Breast epithelium (tissue), 3 donors: ENCODE data around the gene PHF21B.

ENCODE experiments used
- CTCF ChIP-seq, 3 donors: fragments of 450-650 bp; IDR thresholded peaks; one replicate each; pipeline ENCODE4 v1.5.1; 2016 to 2017; ENCODE audit warnings: antibody characterized with exemption in 3 of 3, mild to moderate bottlenecking in 3 of 3, moderate library complexity in 3 of 3
- POLR2A ChIP-seq: fragments of 450-650 bp; IDR thresholded peaks from one replicate; pipeline ENCODE4 v1.6.1; 2016; ENCODE audit warnings: antibody characterized with exemption, mild to moderate bottlenecking, moderate library complexity
- POLR2AphosphoS5 ChIP-seq, 3 donors: sonication (generic); formaldehyde crosslinking; IDR thresholded peaks; one replicate each; pipeline ENCODE4 v1.6.1; 2017; ENCODE audit warnings: antibody characterized with exemption in 3 of 3

DNA sequence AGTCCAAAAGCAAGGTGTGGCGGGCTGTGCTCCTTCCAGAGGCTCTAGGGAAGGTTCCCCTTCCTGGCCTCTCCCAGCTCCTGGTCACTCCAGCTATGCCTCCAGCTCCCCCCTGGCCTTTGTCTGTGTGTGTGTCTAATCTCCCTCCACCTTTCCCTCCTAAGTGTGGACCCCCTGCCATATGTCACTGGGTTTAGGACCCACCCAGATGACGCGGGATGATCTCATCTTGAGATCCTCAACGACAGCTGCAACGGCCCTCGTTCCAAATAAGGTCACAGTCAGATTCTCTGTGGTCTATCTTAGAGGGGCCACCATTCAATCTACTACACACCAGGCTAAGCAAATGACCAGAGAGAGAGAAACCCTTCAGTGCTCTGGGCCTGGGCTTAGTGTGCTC is 149.5 kb downstream of the PHF21B start:
- TF ChIP-seq CTCF (IDR thresholded peaks at IDR 0.05) = no peak
- TF ChIP-seq POLR2A = no peak
- TF ChIP-seq POLR2AphosphoS5 (IDR thresholded peaks at IDR 0.05) = no peak
